ENCODE measurements around the gene R3HDML.

Gene R3HDML

DNA sequence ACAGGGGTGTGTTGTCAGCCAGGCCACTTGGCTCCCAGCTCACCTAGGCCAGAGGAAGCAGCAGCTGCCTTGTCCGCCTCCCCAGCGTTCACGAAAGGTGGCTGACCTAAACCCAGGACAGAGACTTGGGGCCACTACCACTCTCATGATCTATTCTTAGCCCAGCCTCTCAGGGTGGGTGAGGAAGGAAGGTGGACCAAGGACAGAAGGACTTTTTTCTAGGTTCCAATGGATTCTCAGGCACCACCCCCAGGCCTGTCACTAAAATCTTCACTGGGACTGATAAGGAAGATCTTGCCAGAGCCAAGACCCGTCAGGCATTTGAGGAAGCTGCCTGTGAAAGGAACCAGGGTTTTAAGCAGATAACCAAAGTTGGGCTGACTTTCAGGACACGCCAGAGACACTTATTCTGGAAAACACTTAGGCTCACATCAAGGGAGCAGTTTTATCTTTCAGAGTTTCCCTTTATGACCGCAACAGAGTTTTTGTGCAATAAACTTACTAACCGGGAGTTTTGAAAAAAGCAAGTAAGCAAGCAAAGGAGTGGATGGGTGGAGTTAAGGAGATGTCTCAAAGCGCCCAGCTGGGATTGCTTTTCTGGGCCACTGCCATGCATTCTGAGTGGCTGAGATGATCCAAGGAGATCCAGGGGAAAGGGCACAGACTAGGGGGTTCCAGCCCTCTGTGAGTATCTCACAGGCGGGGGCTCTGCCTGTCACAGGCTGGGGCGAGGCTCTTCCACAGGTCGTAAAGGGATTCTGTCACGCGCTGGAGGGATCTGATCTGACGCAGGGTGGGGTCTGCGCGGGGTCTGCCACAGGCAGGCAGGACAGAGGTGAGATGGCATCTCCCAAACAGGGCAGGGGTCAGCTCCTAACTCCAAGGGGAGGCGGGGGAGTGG is 26.8 kb upstream of the R3HDML start:
- Histone ChIP-seq H3K27me3 (ENCODE audit: insufficient read depth, poor library complexity, severe bottlenecking) (no peaks in the 10 kb centered on the region), H3K27ac (replicated peaks) (peak overlapping the region; percentile 77), H3K4me3 (replicated peaks; ENCODE audit: insufficient read depth, low read length) (peak overlapping the region; percentile 99)
- peak in 1 of 2 experiments; percentile 31 for DNase-seq (ENCODE audit: low read depth in 1 of 2, low spot score in 1 of 2)
- TF ChIP-seq SPI1 (IDR thresholded peaks at IDR 0.05; ENCODE audit: borderline replicate concordance, low read depth) = peak; percentile 9; the same call in 1 of the 2 replicates
- TF ChIP-seq, protein P1, sequence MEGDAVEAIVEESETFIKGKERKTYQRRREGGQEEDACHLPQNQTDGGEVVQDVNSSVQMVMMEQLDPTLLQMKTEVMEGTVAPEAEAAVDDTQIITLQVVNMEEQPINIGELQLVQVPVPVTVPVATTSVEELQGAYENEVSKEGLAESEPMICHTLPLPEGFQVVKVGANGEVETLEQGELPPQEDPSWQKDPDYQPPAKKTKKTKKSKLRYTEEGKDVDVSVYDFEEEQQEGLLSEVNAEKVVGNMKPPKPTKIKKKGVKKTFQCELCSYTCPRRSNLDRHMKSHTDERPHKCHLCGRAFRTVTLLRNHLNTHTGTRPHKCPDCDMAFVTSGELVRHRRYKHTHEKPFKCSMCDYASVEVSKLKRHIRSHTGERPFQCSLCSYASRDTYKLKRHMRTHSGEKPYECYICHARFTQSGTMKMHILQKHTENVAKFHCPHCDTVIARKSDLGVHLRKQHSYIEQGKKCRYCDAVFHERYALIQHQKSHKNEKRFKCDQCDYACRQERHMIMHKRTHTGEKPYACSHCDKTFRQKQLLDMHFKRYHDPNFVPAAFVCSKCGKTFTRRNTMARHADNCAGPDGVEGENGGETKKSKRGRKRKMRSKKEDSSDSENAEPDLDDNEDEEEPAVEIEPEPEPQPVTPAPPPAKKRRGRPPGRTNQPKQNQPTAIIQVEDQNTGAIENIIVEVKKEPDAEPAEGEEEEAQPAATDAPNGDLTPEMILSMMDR (IDR thresholded peaks at IDR 0.05; ENCODE audit: insufficient read depth, low read length) = no peak
- TF ChIP-seq, protein P2, sequence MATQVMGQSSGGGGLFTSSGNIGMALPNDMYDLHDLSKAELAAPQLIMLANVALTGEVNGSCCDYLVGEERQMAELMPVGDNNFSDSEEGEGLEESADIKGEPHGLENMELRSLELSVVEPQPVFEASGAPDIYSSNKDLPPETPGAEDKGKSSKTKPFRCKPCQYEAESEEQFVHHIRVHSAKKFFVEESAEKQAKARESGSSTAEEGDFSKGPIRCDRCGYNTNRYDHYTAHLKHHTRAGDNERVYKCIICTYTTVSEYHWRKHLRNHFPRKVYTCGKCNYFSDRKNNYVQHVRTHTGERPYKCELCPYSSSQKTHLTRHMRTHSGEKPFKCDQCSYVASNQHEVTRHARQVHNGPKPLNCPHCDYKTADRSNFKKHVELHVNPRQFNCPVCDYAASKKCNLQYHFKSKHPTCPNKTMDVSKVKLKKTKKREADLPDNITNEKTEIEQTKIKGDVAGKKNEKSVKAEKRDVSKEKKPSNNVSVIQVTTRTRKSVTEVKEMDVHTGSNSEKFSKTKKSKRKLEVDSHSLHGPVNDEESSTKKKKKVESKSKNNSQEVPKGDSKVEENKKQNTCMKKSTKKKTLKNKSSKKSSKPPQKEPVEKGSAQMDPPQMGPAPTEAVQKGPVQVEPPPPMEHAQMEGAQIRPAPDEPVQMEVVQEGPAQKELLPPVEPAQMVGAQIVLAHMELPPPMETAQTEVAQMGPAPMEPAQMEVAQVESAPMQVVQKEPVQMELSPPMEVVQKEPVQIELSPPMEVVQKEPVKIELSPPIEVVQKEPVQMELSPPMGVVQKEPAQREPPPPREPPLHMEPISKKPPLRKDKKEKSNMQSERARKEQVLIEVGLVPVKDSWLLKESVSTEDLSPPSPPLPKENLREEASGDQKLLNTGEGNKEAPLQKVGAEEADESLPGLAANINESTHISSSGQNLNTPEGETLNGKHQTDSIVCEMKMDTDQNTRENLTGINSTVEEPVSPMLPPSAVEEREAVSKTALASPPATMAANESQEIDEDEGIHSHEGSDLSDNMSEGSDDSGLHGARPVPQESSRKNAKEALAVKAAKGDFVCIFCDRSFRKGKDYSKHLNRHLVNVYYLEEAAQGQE (IDR thresholded peaks at IDR 0.05; ENCODE audit: insufficient replicate concordance, low read depth) = no peak
- TF ChIP-seq POLR2AphosphoS5 (IDR thresholded peaks at IDR 0.05; ENCODE audit: low read depth) = no peak
- no peak for TF ChIP-seq GABPA (IDR thresholded peaks at IDR 0.05; ENCODE audit: low read depth)

DNA sequence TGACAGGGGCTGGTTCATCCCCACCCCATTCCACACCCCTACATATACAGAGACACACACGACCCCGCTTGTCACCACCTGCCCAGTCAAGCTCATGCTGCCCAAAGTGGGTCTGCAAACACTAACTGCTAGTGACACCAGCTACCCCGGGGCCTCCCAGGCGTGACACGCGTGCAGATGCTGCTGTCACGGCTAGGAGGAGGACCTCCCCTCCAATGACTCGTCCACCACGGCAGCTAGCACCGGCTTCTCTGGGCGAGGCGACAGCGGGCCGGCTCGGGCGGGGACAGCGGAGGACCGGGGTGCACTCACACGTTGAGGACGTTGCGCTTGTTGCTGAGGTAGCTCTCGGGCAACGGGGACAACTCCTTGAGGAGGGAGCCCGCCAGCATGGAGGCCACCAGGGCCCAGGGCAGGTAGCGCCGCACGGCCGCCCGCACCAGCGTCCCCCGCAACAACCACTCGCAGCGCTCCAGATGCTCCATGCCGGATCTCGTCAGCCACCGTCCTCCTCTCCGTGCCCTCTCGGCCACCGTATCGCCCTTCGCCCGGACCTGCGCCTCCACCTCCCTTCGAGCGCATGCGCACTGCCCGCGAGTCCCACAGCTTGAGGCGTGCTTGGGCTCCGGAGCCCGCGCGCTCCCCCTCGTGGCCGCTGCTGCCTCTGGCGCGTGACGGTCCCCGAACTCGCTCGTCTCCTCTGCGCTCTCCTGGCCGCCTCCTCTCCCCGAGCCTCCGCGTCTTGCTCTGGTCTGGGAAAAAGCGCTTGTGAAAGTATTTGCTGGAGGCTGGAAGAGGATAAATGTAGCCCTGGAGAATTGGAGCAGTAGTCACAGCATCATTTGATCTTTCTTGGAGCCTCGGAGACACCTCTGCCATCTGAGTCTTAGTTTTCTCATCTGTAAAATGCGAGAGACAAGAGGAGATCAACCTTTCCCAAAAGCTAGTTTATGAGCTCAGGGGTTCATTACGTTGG is 25.9 kb upstream of the R3HDML start, which contains the start of gene FITM2:
FITM2 (minus strand) TSS at position 539 of the 976 bp plus-strand sequence; CDS start at position 485, 54 bp downstream.
- TF ChIP-seq GABPA (IDR thresholded peaks at IDR 0.05; ENCODE audit: low read depth) (no peak), SPI1 (IDR thresholded peaks at IDR 0.05; ENCODE audit: borderline replicate concordance, low read depth) (no peak), POLR2AphosphoS5 (IDR thresholded peaks at IDR 0.05; ENCODE audit: low read depth) (no peak; the same call in 1 of the 2 replicates)
- TF ChIP-seq, protein P2 (IDR thresholded peaks at IDR 0.05; ENCODE audit: insufficient replicate concordance, low read depth) = no peak
- TF ChIP-seq, protein P1 (IDR thresholded peaks at IDR 0.05; ENCODE audit: insufficient read depth, low read length) = peak; percentile 78
- Histone ChIP-seq H3K4me3 (replicated peaks; ENCODE audit: insufficient read depth, low read length) (peak within 1 kb of the TSS; percentile 99), H3K27ac (replicated peaks) (peak within 1 kb of the TSS; percentile 77), H3K27me3 (ENCODE audit: insufficient read depth, poor library complexity, severe bottlenecking) (no peaks in the 10 kb centered on the region)
- peak; percentile 96 to 97 for DNase-seq (ENCODE audit: low read depth in 1 of 2, low spot score in 1 of 2)

DNA sequence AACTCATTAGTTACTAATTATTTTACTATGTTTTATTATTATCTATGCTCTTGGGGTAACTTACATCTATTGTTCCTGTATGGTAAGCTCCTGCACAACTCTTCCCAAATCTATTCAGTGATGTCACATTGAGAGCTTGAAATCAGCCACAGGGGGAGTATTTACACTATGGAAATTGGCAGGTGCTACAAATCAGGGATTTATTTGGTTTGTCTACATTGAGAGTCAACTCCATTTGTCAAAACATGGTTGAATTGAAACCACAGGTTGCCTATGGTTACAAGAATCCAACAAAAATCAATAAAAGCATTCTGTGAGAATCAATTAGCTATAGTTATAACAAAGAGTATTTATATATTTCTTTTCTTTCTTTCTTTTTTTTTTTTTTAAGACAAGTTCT is 22.0 kb upstream of the R3HDML start:
- Histone ChIP-seq H3K4me3 (replicated peaks; ENCODE audit: insufficient read depth, low read length) (no peak overlapping the region), H3K27ac (replicated peaks) (no peak overlapping the region), H3K27me3 (ENCODE audit: insufficient read depth, poor library complexity, severe bottlenecking) (peaks cover 3% of the 10 kb centered on the region)
- no peak for TF ChIP-seq SPI1 (IDR thresholded peaks at IDR 0.05; ENCODE audit: borderline replicate concordance, low read depth)
- TF ChIP-seq, protein P1 (IDR thresholded peaks at IDR 0.05; ENCODE audit: insufficient read depth, low read length) = no peak
- TF ChIP-seq GABPA (IDR thresholded peaks at IDR 0.05; ENCODE audit: low read depth) = no peak
- no peak for TF ChIP-seq POLR2AphosphoS5 (IDR thresholded peaks at IDR 0.05; ENCODE audit: low read depth)
- TF ChIP-seq, protein P2 (IDR thresholded peaks at IDR 0.05; ENCODE audit: insufficient replicate concordance, low read depth) = no peak
- no peak for DNase-seq (ENCODE audit: low read depth in 1 of 2, low spot score in 1 of 2)

All from HL-60 (cell line).